Measurements from ENCODE around the gene SRCIN1.

Gene SRCIN1

DNA sequence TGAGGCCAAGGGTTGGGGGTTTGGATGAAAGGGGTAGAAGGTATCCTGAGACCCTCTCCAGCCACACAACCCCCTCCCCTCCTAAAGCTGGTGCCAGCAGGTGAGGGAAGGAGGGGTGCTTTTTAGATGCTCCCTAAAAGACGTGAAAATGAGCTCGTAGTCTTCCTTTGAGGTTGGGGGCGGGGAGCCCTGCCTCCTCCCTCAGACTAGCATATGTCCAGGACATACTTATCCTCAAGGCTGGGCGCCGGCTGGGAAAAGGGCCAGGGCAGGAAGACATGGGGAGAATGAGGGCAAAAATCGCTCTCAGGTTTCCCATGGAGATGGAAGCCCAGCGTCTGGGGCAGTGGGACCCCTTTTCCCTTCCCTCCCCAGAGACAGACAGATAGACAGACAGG is 26.7 kb downstream of the SRCIN1 start:
- H3K9ac ChIP-seq (ENCODE audit: low read length) = no peak overlapping the region
- H3K4me2 ChIP-seq (ENCODE audit: low read depth, low read length, poor library complexity, severe bottlenecking) = no peak overlapping the region
- no peak for TF ChIP-seq EZH2phosphoT487 (conservative IDR thresholded peaks at IDR 0.05; ENCODE audit: low read length)
- TF ChIP-seq, protein P1, sequence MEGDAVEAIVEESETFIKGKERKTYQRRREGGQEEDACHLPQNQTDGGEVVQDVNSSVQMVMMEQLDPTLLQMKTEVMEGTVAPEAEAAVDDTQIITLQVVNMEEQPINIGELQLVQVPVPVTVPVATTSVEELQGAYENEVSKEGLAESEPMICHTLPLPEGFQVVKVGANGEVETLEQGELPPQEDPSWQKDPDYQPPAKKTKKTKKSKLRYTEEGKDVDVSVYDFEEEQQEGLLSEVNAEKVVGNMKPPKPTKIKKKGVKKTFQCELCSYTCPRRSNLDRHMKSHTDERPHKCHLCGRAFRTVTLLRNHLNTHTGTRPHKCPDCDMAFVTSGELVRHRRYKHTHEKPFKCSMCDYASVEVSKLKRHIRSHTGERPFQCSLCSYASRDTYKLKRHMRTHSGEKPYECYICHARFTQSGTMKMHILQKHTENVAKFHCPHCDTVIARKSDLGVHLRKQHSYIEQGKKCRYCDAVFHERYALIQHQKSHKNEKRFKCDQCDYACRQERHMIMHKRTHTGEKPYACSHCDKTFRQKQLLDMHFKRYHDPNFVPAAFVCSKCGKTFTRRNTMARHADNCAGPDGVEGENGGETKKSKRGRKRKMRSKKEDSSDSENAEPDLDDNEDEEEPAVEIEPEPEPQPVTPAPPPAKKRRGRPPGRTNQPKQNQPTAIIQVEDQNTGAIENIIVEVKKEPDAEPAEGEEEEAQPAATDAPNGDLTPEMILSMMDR (IDR thresholded peaks at IDR 0.05; ENCODE audit: insufficient read depth, low read length, poor library complexity, severe bottlenecking) = no peak
- no peak overlapping the region for H2AFZ ChIP-seq (ENCODE audit: low read depth, low read length, severe bottlenecking)
- no peaks in the 10 kb centered on the region for H3K9me2 ChIP-seq (replicated peaks; ENCODE audit: insufficient read depth, low read length)
- no peak overlapping the region for H3K27ac ChIP-seq (ENCODE audit: low read depth, low read length)
- no peaks in the 10 kb centered on the region for H3K27me3 ChIP-seq (ENCODE audit: low read length)
- H3K4me3 ChIP-seq (ENCODE audit: insufficient read depth, low read length, poor library complexity, severe bottlenecking) = no peak overlapping the region
- H3K79me2 ChIP-seq (ENCODE audit: insufficient read depth, low read length) = no peaks in the 10 kb centered on the region
- H3K9me3 ChIP-seq (ENCODE audit: insufficient read depth, low read length) = no peaks in the 10 kb centered on the region
- no peaks in the 10 kb centered on the region for H3F3A ChIP-seq (ENCODE audit: insufficient read depth)
- H4K20me1 ChIP-seq (ENCODE audit: low read depth, low read length) = no peaks in the 10 kb centered on the region
- no peaks in the 10 kb centered on the region for H3K36me3 ChIP-seq (ENCODE audit: low read length)

DNA sequence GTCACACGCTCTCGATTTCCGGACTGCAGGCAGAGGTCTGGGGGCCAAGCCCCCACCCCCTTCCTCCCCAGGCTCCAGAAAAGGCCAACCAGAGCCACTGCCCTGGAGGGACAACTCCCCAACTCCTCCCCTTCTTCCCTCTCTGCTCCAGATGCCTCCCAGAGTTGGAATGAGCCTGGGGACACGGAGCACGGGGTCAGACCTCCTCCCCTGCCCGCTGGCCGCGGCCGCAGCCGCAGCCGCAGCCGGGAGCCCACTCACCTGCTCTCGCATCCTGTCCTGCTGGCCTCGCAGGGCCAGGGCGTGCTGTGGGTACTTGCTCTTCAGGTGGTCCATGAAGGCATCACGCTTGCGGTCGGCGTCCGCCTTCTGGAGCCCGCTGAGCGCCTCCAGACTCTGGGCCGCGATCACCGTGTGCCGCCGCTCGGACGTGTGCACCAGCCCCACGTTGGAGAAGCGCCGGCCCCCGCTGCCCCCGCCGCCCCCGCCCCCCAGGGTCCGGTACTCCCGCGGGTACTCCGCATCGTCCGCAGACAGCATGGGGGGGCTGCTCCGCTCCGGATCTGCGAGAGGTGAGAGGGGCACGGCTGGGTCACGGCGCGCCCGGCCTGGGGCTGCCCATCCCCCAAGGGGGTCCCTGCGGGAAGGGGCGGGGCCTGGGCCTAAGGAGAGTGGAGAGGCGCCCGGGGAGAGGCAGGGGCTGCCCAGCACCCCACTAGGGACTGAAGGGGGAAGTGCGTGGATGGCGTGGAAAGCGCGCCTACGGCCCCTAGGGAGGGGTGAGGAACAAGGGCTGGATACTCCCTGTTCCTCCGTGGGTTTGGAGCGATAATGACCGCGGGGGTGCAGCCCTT is 27.3 kb downstream of the SRCIN1 start:
- Histone ChIP-seq H3K9me3 (ENCODE audit: insufficient read depth, low read length) (no peaks in the 10 kb centered on the region), H3K27ac (ENCODE audit: low read depth, low read length) (no peak overlapping the region), H3K27me3 (ENCODE audit: low read length) (no peaks in the 10 kb centered on the region), H3K4me2 (ENCODE audit: low read depth, low read length, poor library complexity, severe bottlenecking) (no peak overlapping the region), H3K79me2 (ENCODE audit: insufficient read depth, low read length) (no peaks in the 10 kb centered on the region), H2AFZ (ENCODE audit: low read depth, low read length, severe bottlenecking) (no peak overlapping the region), H3F3A (ENCODE audit: insufficient read depth) (no peaks in the 10 kb centered on the region), H3K4me3 (ENCODE audit: insufficient read depth, low read length, poor library complexity, severe bottlenecking) (no peak overlapping the region), H3K9ac (ENCODE audit: low read length) (no peak overlapping the region), H4K20me1 (ENCODE audit: low read depth, low read length) (no peaks in the 10 kb centered on the region), H3K9me2 (replicated peaks; ENCODE audit: insufficient read depth, low read length) (no peaks in the 10 kb centered on the region), H3K36me3 (ENCODE audit: low read length) (no peaks in the 10 kb centered on the region)
- TF ChIP-seq, protein P1 (IDR thresholded peaks at IDR 0.05; ENCODE audit: insufficient read depth, low read length, poor library complexity, severe bottlenecking) = no peak
- TF ChIP-seq EZH2phosphoT487 (conservative IDR thresholded peaks at IDR 0.05; ENCODE audit: low read length) = no peak

DNA sequence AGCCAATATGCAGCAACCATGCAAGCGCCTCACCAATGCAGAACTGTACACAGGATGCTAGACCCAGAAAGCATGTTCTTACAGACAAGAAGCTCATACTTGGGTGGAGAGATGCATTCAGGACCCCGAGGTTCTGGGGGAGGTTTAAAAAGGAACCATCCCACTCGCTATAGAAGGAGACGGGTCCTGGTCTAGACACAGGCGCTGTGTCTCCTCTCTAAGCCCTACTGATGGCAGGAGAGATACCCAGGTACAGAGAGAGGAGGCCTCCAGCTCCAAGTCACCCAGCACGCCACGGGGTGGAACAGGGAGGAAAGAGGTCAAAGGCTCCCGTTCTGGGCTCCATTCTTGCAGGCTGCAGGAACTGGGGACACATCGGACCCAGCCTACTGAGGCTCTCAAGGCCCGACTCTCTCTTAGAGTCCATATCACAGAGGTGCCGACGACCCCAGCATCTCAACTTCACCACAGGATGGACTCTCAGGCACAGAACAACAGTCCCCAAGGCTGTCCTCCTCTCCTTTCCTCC is 28.0 kb downstream of the SRCIN1 start:
- H3F3A ChIP-seq (ENCODE audit: insufficient read depth) = no peaks in the 10 kb centered on the region
- no peak overlapping the region for H3K4me2 ChIP-seq (ENCODE audit: low read depth, low read length, poor library complexity, severe bottlenecking)
- TF ChIP-seq EZH2phosphoT487 (conservative IDR thresholded peaks at IDR 0.05; ENCODE audit: low read length) = no peak
- H3K9me2 ChIP-seq (replicated peaks; ENCODE audit: insufficient read depth, low read length) = no peaks in the 10 kb centered on the region
- no peak overlapping the region for H3K9ac ChIP-seq (ENCODE audit: low read length)
- H3K79me2 ChIP-seq (ENCODE audit: insufficient read depth, low read length) = no peaks in the 10 kb centered on the region
- no peak overlapping the region for H3K27ac ChIP-seq (ENCODE audit: low read depth, low read length)
- H3K9me3 ChIP-seq (ENCODE audit: insufficient read depth, low read length) = no peaks in the 10 kb centered on the region
- no peaks in the 10 kb centered on the region for H4K20me1 ChIP-seq (ENCODE audit: low read depth, low read length)
- no peaks in the 10 kb centered on the region for H3K36me3 ChIP-seq (ENCODE audit: low read length)
- no peak overlapping the region for H2AFZ ChIP-seq (ENCODE audit: low read depth, low read length, severe bottlenecking)
- no peaks in the 10 kb centered on the region for H3K27me3 ChIP-seq (ENCODE audit: low read length)
- H3K4me3 ChIP-seq (ENCODE audit: insufficient read depth, low read length, poor library complexity, severe bottlenecking) = no peak overlapping the region

DNA sequence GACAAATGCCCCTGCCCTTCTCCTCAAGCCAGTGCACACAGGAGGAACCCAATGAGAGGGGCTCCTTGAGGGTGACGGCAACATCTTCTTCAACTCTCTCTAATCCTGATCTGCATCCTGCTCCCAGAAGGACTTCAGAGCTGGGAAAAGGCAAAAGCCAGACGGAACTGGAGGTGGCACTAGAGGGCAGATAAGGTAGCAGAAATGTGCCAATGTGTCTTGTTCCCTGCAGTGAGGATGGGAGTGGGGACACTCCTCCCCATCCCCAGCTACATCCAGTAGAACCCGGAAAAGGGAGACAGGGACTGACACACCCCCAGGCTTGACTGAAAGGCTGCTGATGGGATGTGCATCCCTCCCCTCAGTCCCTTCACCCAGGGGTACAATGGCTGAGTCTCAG is 28.5 kb downstream of the SRCIN1 start:
- Histone ChIP-seq H3K4me2 (ENCODE audit: low read depth, low read length, poor library complexity, severe bottlenecking) (no peak overlapping the region), H3K79me2 (ENCODE audit: insufficient read depth, low read length) (no peaks in the 10 kb centered on the region), H3K9ac (ENCODE audit: low read length) (no peak overlapping the region), H2AFZ (ENCODE audit: low read depth, low read length, severe bottlenecking) (no peak overlapping the region), H3K27me3 (ENCODE audit: low read length) (no peaks in the 10 kb centered on the region), H3K27ac (ENCODE audit: low read depth, low read length) (no peak overlapping the region), H3K9me2 (replicated peaks; ENCODE audit: insufficient read depth, low read length) (no peaks in the 10 kb centered on the region), H3F3A (ENCODE audit: insufficient read depth) (no peaks in the 10 kb centered on the region), H3K4me3 (ENCODE audit: insufficient read depth, low read length, poor library complexity, severe bottlenecking) (no peak overlapping the region), H4K20me1 (ENCODE audit: low read depth, low read length) (no peaks in the 10 kb centered on the region), H3K9me3 (ENCODE audit: insufficient read depth, low read length) (no peaks in the 10 kb centered on the region), H3K36me3 (ENCODE audit: low read length) (no peaks in the 10 kb centered on the region)
- TF ChIP-seq, protein P1 (IDR thresholded peaks at IDR 0.05; ENCODE audit: insufficient read depth, low read length, poor library complexity, severe bottlenecking) = no peak
